ENCODE measurements around the gene PHAX. TPM values are rescaled to one million over a fixed set of nuclear protein-coding genes. Genes with fewer than 3 reads are reported as not detected.

PHAX gene
- total and polyA plus RNA-seq, 9 donors = 24.1 to 63.7 (median 33.5) TPM

GRCh38 chr5:126673477-126673876 lies 72.7 kb downstream of the PHAX start:
- H3K4me3 ChIP-seq = no peak overlapping the region
- H3K27me3 ChIP-seq = no peaks in the 10 kb centered on the region
- WGBS, 3 donors = 78 to 84% (median 84%) methylated on average over 10 to 11 of the region's 11 CpGs
- H3K36me3 ChIP-seq = no peaks in the 10 kb centered on the region
- H3K9me3 ChIP-seq = no peaks in the 10 kb centered on the region
- intact Hi-C loops (cut with DNase I) = loop anchor here in 2 of 4 donors (10.0 kb wide), 1 partner anchor 131 kb away; no protein-coding TSS in a partner anchor
- no peak for DNase-seq
- no peak overlapping the region for H3K27ac ChIP-seq
- H3K4me1 ChIP-seq (ENCODE audit: insufficient read depth) = no peaks in the 10 kb centered on the region
- TF ChIP-seq, protein P1, sequence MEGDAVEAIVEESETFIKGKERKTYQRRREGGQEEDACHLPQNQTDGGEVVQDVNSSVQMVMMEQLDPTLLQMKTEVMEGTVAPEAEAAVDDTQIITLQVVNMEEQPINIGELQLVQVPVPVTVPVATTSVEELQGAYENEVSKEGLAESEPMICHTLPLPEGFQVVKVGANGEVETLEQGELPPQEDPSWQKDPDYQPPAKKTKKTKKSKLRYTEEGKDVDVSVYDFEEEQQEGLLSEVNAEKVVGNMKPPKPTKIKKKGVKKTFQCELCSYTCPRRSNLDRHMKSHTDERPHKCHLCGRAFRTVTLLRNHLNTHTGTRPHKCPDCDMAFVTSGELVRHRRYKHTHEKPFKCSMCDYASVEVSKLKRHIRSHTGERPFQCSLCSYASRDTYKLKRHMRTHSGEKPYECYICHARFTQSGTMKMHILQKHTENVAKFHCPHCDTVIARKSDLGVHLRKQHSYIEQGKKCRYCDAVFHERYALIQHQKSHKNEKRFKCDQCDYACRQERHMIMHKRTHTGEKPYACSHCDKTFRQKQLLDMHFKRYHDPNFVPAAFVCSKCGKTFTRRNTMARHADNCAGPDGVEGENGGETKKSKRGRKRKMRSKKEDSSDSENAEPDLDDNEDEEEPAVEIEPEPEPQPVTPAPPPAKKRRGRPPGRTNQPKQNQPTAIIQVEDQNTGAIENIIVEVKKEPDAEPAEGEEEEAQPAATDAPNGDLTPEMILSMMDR (IDR thresholded peaks at IDR 0.05) = no peak
- TF ChIP-seq POLR2A (IDR thresholded peaks at IDR 0.05) (no peak), EP300 (IDR thresholded peaks at IDR 0.05) (no peak)

DNA sequence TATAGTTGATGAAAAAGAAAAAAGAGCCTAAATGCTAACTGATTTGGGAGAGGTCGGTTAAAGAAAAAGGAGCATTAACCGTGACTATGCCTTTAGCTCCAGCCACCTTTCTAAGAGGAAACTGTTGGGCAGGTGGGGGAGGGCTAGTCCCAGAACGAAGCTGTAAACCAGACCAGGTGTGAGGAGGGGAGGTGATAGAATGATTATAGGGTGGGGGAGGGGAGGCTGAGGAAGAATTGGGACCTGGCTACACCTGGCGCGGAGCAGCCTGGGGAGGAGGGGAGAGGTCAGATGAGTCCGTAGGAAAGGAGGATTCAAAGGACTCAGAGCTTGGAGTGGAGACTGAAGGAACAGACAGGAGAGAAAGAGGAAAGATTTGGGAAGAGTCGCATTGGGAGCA lies 73.4 kb downstream of the PHAX start:
- Histone ChIP-seq H3K36me3 (no peaks in the 10 kb centered on the region), H3K9me3 (no peaks in the 10 kb centered on the region), H3K27me3 (no peaks in the 10 kb centered on the region), H3K27ac (no peak overlapping the region), H3K4me3 (no peak overlapping the region), H3K4me1 (ENCODE audit: insufficient read depth) (no peaks in the 10 kb centered on the region)
- DNase-seq = no peak
- 50 to 56% (median 55%) methylated on average over 7 of the region's 7 CpGs for WGBS, 3 donors
- intact Hi-C loops (cut with DNase I) = loop anchor here in 2 of 4 donors (10.0 kb wide), 1 partner anchor 131 kb away; no protein-coding TSS in a partner anchor
- TF ChIP-seq, protein P1 (IDR thresholded peaks at IDR 0.05) = no peak
- TF ChIP-seq EP300 (IDR thresholded peaks at IDR 0.05) = no peak

- no peak for DNase-seq
- TF ChIP-seq EP300 (IDR thresholded peaks at IDR 0.05) (no peak), POLR2A (IDR thresholded peaks at IDR 0.05) (no peak)
- TF ChIP-seq, protein P1 (IDR thresholded peaks at IDR 0.05) = no peak
- Histone ChIP-seq H3K27ac (no peak overlapping the region), H3K4me1 (ENCODE audit: insufficient read depth) (no peaks in the 10 kb centered on the region), H3K4me3 (no peak overlapping the region), H3K9me3 (no peaks in the 10 kb centered on the region), H3K27me3 (no peaks in the 10 kb centered on the region), H3K36me3 (no peaks in the 10 kb centered on the region)
- intact Hi-C loops (cut with DNase I) = loop anchor here in 3 of 4 donors (5.0 to 10.0 kb wide), 2 partner anchors 107 to 129 kb away; no protein-coding TSS in a partner anchor
- WGBS, 3 donors = 65 to 97% (median 93%) methylated on average over 2 of the region's 2 CpGs
These were observed 74.6 kb downstream of the PHAX start for GRCh38 chr5:126675338-126675737.

GRCh38 chr5:126676195-126676624 lies 75.5 kb downstream of the PHAX start:
- no peaks in the 10 kb centered on the region for H3K9me3 ChIP-seq
- H3K4me1 ChIP-seq (ENCODE audit: insufficient read depth) = no peaks in the 10 kb centered on the region
- peak; percentile 19 to 66 (median 35) for DNase-seq
- WGBS, 3 donors = 16 to 20% (median 18%) methylated on average over 4 of the region's 4 CpGs
- no peaks in the 10 kb centered on the region for H3K27me3 ChIP-seq
- H3K36me3 ChIP-seq = no peaks in the 10 kb centered on the region
- TF ChIP-seq POLR2A (IDR thresholded peaks at IDR 0.05) = no peak
- TF ChIP-seq, protein P1 (IDR thresholded peaks at IDR 0.05) = peak; percentile 48 to 69 (median 60)
- H3K4me3 ChIP-seq = no peak overlapping the region
- no peak overlapping the region for H3K27ac ChIP-seq
- intact Hi-C loops (cut with DNase I) = loop anchor here in 3 of 4 donors (5.0 to 10.0 kb wide), 2 partner anchors 106 to 129 kb away; no protein-coding TSS in a partner anchor

Small RNA genes lying within 50 kb of the gene (small RNA-seq; reads per million reads assigned to genes)
- gene BOLA3P3 (not detected), gene RNU6-290P (not detected)

Other genes with a start within 250 kb of the PHAX start
- gene GRAMD2B, start 177.5 kb upstream of the PHAX start, total RNA-seq = 10 to 100 TPM; 19.2 to 99.0 (median 32.2) TPM
- 10 to 100 TPM; 28.4 to 42.5 TPM for gene GRAMD2B, start 177.5 kb upstream of the PHAX start, polyA plus RNA-seq
- gene ALDH7A1, start 5.7 kb upstream of the PHAX start, total RNA-seq = 100 to 1,000 TPM in 3 of 7 donors, 10 to 100 TPM in 4; 28.3 to 133 (median 99.2) TPM
- 100 to 1,000 TPM in 1 of 2 donors, 10 to 100 TPM in 1; 93.6 to 161 TPM for gene ALDH7A1, start 5.7 kb upstream of the PHAX start, polyA plus RNA-seq
- 10 to 100 TPM in 2 of 7 donors, 1 to 10 TPM in 5; 3.0 to 10.0 (median 8.3) TPM for gene LMNB1, start 176.2 kb downstream of the PHAX start, total RNA-seq
- gene LMNB1, start 176.2 kb downstream of the PHAX start, polyA plus RNA-seq = 1 to 10 TPM; 4.3 to 9.2 TPM